ACC112 (cell line): ENCODE measurements around the gene RBM19.

Experiments used
- H2AFZ ChIP-seq: fragments of 200-600 bp; sonication (generic); one replicate; pipeline ENCODE4 v1.6.0; 2017; ENCODE audit warnings: antibody characterized with exemption, low read length; ENCODE audit not compliant: unreplicated experiment
- H3K27ac ChIP-seq: fragments of 200-600 bp; sonication (generic); 2 replicates; pipeline ENCODE4 v1.5.1; 2014; ENCODE audit warnings: low read depth, mild to moderate bottlenecking, antibody characterized with exemption, low read length, moderate library complexity
- H3K27me3 ChIP-seq: fragments of 200-600 bp; sonication (generic); 2 replicates; pipeline ENCODE4 v1.6.1; 2014; ENCODE audit warnings: mild to moderate bottlenecking, antibody characterized with exemption, low read length, moderate library complexity, mixed read lengths; ENCODE audit not compliant: insufficient read depth
- H3K36me3 ChIP-seq: fragments of 200-600 bp; sonication (generic); 2 replicates; pipeline ENCODE4 v1.6.1; 2016; ENCODE audit warnings: mild to moderate bottlenecking, antibody characterized with exemption, low read length, moderate library complexity, mixed read lengths; ENCODE audit not compliant: insufficient read depth
- H3K4me1 ChIP-seq: fragments of 200-600 bp; sonication (generic); one replicate; pipeline ENCODE4 v1.6.1; 2016; ENCODE audit warnings: low read length, mixed read lengths; ENCODE audit not compliant: insufficient read depth, unreplicated experiment, control insufficient read depth
- H3K4me3 ChIP-seq: fragments of 200-600 bp; sonication (generic); 2 replicates; pipeline ENCODE4 v1.5.1; 2014; ENCODE audit warnings: mild to moderate bottlenecking, low read depth, low read length
- H3K79me2 ChIP-seq: fragments of 200-600 bp; sonication (generic); one replicate; pipeline ENCODE4 v1.6.0; 2016; ENCODE audit warnings: low read length; ENCODE audit not compliant: control insufficient read depth, unreplicated experiment, insufficient read depth

Gene RBM19

DNA sequence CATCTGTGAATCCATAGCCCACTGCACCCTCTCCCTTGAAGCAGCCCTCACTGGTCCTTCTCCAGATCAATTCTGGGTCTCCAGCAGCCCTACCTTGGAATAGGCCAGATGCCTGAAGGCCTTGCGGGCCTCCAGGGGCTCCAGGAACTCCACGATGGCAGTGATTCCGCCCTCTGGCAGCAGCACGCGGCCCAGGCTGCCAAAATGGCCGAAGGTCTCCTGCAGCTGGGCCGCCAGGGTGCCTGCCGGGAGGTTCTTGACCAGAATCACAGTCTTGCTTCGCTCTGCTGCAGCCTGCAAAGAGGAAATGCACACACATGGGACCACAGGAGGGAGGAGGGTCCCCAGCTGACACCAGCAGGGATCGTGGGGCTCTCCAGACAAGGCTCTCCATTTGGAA is 26.3 kb downstream of the RBM19 start:
- Histone ChIP-seq H3K27ac (no peak overlapping the region), H3K4me3 (no peak overlapping the region), H2AFZ (no peak overlapping the region), H3K79me2 (no peaks in the 10 kb centered on the region), H3K27me3 (no peaks in the 10 kb centered on the region), H3K36me3 (peaks cover 9% of the 10 kb centered on the region), H3K4me1 (no peaks in the 10 kb centered on the region)

GRCh38 chr12:113938471-113938870 is 27.7 kb downstream of the RBM19 start:
- Histone ChIP-seq H3K4me1 (peaks cover 4% of the 10 kb centered on the region), H3K36me3 (peaks cover 13% of the 10 kb centered on the region), H3K79me2 (no peaks in the 10 kb centered on the region), H3K27me3 (no peaks in the 10 kb centered on the region), H3K4me3 (no peak overlapping the region), H2AFZ (no peak overlapping the region), H3K27ac (no peak overlapping the region)

DNA sequence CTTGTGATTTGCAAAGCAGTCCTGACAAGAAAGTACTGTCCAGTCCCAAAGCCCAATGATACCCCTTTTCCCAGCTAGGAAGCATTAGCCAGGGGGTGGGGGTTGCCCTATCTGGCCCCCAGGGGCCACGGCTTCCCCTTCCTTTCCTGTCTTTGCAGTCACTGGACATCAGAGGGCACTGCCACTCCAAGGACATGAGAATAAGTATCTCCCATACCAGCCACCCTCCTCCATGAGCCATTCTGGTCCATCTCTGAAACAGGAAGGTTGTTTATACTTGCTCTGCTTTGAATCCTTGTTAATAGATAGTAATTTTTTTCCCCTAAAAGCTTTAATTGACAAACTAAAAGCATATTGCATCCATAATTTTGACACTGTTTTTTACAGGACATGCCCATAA is 29.7 kb downstream of the RBM19 start:
- no peak overlapping the region for H3K4me3 ChIP-seq
- peaks cover 20% of the 10 kb centered on the region for H3K4me1 ChIP-seq
- no peaks in the 10 kb centered on the region for H3K79me2 ChIP-seq
- peaks cover 13% of the 10 kb centered on the region for H3K36me3 ChIP-seq
- H3K27ac ChIP-seq: no peak overlapping the region
- H2AFZ ChIP-seq: no peak overlapping the region
- H3K27me3 ChIP-seq: no peaks in the 10 kb centered on the region

DNA sequence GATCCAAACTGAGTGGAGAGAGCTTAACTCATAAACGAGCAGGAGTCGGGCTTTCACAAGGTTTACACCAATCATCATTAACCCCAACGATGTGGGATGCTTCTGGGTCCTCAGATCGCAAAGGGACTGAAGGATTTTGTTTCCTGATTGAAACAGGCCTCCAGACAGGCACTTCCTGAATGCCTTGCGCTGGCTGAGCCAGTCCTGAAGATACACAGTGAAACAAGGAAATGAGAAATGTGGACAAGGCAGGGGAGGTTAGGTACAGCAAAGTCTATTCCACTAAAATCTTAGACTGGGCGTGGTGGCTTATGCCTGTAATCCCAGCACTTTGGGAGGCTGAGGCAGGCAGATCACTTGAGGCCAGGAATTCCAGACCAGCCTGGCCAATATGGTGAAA is 30.7 kb downstream of the RBM19 start:
- peaks cover 7% of the 10 kb centered on the region; the same call in 1 of the 2 replicates for H3K36me3 ChIP-seq
- H3K4me1 ChIP-seq: peaks cover 20% of the 10 kb centered on the region
- H3K27me3 ChIP-seq: no peaks in the 10 kb centered on the region
- no peak overlapping the region for H3K4me3 ChIP-seq
- H3K27ac ChIP-seq: no peak overlapping the region
- no peaks in the 10 kb centered on the region for H3K79me2 ChIP-seq
- H2AFZ ChIP-seq: no peak overlapping the region

DNA sequence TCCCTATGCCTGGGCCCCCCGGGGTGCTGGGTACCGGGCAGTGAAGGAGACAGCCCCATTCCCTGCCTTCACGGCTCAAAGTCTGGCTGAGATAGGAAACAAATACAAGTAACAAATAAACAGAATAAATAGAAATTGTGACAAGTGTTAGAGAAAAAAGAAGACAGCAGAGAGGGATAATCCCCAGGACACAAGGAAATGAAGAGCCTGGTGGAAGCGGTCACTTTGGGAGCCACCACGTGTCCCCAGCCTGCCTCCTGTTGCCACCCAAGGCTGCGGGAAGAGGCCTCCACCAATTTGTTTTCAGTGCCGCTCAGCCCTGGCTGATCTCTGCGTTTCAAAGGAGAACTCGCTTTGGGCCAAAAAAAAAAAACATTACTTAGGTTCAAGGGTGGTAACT is 31.2 kb downstream of the RBM19 start:
- no peak overlapping the region for H3K27ac ChIP-seq
- peaks cover 20% of the 10 kb centered on the region for H3K4me1 ChIP-seq
- H3K4me3 ChIP-seq: no peak overlapping the region
- H3K79me2 ChIP-seq: no peaks in the 10 kb centered on the region
- H3K36me3 ChIP-seq: peaks cover 7% of the 10 kb centered on the region; the same call in 1 of the 2 replicates
- H2AFZ ChIP-seq: no peak overlapping the region
- no peaks in the 10 kb centered on the region for H3K27me3 ChIP-seq

DNA sequence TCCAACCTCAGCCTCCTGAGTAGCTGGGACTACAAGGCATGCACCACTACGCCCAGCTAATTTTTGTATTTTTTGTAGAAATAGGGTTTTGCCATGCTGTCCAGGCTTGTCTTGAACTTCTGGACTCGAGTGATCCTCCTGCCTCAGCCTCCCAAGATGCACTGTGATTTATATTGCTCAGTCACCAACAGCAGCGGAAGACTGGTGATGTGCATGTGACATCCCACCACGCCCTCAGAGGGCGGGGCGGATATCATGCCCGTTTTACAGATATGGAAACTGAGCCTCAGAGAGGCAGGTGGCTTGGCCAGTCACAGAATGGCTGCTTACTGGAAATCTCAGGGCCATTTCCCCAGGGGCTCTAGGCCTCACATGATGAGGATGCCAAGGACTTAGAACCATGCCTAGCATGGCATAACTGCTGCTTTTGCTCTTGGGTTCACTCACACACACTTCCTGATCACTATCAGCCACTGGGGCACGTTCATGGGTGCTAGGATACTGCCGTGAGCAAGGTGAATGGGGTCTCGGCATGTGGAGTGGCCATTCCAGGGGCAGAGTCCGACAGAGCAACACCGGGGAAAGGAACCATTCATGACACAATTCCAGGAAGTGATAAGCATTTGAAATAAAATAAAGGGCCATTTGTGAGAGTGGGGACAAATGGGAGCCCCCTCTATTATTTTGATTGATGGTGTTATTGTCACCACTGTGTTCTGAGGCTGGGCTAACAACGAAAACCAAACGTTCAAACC is 31.9 kb downstream of the RBM19 start:
- Histone ChIP-seq H2AFZ (no peak overlapping the region), H3K79me2 (no peaks in the 10 kb centered on the region), H3K4me3 (no peak overlapping the region), H3K4me1 (peaks cover 20% of the 10 kb centered on the region), H3K36me3 (peaks cover 7% of the 10 kb centered on the region; the same call in 1 of the 2 replicates), H3K27ac (peak overlapping the region; percentile 58; the same call in 1 of the 2 replicates), H3K27me3 (no peaks in the 10 kb centered on the region)

GRCh38 chr12:113933201-113933786 is 32.8 kb downstream of the RBM19 start:
- H3K4me3 ChIP-seq: no peak overlapping the region
- peaks cover 20% of the 10 kb centered on the region for H3K4me1 ChIP-seq
- H3K36me3 ChIP-seq: peaks cover 7% of the 10 kb centered on the region; the same call in 1 of the 2 replicates
- H3K27ac ChIP-seq: peak overlapping the region; percentile 78
- H2AFZ ChIP-seq: no peak overlapping the region
- no peaks in the 10 kb centered on the region for H3K27me3 ChIP-seq
- H3K79me2 ChIP-seq: no peaks in the 10 kb centered on the region

- H3K27ac ChIP-seq: peak overlapping the region; percentile 78
- no peak overlapping the region for H3K4me3 ChIP-seq
- H3K27me3 ChIP-seq: no peaks in the 10 kb centered on the region
- peaks cover 7% of the 10 kb centered on the region; the same call in 1 of the 2 replicates for H3K36me3 ChIP-seq
- no peak overlapping the region for H2AFZ ChIP-seq
- H3K4me1 ChIP-seq: peaks cover 20% of the 10 kb centered on the region
- H3K79me2 ChIP-seq: no peaks in the 10 kb centered on the region
These were observed 33.5 kb downstream of the RBM19 start for GRCh38 chr12:113932381-113933196.

DNA sequence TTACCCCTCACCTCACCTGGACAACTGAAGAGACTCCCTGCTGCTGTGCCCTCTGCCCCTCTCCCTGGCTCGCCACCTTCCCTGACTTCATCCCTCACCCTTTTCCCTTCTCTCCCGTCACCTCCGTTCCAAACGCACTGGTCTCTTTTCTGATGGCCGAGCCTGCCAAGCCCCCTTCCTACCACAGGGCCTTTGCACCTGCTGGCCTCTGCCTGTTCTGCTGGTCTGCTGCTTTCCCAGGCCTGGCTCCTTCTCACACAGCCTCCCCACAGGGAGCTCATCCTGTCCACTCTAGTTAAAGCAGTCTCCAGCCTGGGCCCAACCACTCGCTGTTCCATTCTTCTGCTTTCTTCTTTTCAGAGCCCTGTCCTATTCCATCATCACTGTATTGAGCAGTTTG is 34.6 kb downstream of the RBM19 start:
- no peaks in the 10 kb centered on the region for H3K27me3 ChIP-seq
- no peak overlapping the region for H3K4me3 ChIP-seq
- peaks cover 20% of the 10 kb centered on the region for H3K4me1 ChIP-seq
- no peak overlapping the region for H2AFZ ChIP-seq
- no peaks in the 10 kb centered on the region for H3K79me2 ChIP-seq
- no peak overlapping the region for H3K27ac ChIP-seq
- peaks cover 10% of the 10 kb centered on the region; the same call in 1 of the 2 replicates for H3K36me3 ChIP-seq

- H3K27ac ChIP-seq: no peak overlapping the region
- H3K4me1 ChIP-seq: peaks cover 20% of the 10 kb centered on the region
- H2AFZ ChIP-seq: no peak overlapping the region
- no peak overlapping the region for H3K4me3 ChIP-seq
- H3K36me3 ChIP-seq: peaks cover 10% of the 10 kb centered on the region; the same call in 1 of the 2 replicates
- no peaks in the 10 kb centered on the region for H3K79me2 ChIP-seq
- H3K27me3 ChIP-seq: no peaks in the 10 kb centered on the region
These were observed 35.9 kb downstream of the RBM19 start for GRCh38 chr12:113930249-113930648.
